ENCODE measurements around the gene SPG7. TPM values are rescaled to one million over a fixed set of nuclear protein-coding genes. Genes with fewer than 3 reads are reported as not detected.

The SPG7 gene
- total RNA-seq, 2 donors from 2014 or later = 107 to 152 TPM

DNA sequence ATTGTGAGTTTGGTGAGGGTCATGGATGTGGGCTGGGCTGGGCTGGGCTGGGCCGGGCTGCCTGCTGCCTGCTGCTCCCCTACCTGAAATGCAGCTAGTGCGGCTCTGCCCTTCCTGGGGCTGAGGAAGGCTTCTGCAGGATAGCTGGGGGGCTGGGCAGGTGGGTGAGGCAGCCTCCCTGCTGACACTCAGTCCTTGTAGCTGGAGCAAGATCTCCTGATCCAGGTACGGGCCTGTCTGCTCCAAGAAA, 57.0 kb downstream of the SPG7 start:
- peak overlapping the region in 3 of 4 donors; percentile 31 to 66 (median 59) for H3K27ac ChIP-seq
- H3K36me3 ChIP-seq (replicated peaks in 1 of 2; ENCODE audit: insufficient read depth in 1 of 2, low read depth in 2 of 2) = peaks cover 5 to 18% of the 10 kb centered on the region in 2 donors
- ATAC-seq (peak; percentile 0), DNase-seq (peak in 1 of 4 donors; percentile 26)
- 17 to 26% methylated on average over 1 to 3 of the region's 3 CpGs for WGBS, 2 donors
- H3K4me3 ChIP-seq = no peak overlapping the region
- H3K4me1 ChIP-seq = peaks cover 51% of the 10 kb centered on the region
- intact Hi-C loops (cut with DNase I) = no loop called here
- no peak for TF ChIP-seq POLR2A (IDR thresholded peaks at IDR 0.05)
- TF ChIP-seq, protein P1, sequence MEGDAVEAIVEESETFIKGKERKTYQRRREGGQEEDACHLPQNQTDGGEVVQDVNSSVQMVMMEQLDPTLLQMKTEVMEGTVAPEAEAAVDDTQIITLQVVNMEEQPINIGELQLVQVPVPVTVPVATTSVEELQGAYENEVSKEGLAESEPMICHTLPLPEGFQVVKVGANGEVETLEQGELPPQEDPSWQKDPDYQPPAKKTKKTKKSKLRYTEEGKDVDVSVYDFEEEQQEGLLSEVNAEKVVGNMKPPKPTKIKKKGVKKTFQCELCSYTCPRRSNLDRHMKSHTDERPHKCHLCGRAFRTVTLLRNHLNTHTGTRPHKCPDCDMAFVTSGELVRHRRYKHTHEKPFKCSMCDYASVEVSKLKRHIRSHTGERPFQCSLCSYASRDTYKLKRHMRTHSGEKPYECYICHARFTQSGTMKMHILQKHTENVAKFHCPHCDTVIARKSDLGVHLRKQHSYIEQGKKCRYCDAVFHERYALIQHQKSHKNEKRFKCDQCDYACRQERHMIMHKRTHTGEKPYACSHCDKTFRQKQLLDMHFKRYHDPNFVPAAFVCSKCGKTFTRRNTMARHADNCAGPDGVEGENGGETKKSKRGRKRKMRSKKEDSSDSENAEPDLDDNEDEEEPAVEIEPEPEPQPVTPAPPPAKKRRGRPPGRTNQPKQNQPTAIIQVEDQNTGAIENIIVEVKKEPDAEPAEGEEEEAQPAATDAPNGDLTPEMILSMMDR (IDR thresholded peaks at IDR 0.05) = no peak
- H3K9me3 ChIP-seq = no peaks in the 10 kb centered on the region
- H3K27me3 ChIP-seq = no peaks in the 10 kb centered on the region

DNA sequence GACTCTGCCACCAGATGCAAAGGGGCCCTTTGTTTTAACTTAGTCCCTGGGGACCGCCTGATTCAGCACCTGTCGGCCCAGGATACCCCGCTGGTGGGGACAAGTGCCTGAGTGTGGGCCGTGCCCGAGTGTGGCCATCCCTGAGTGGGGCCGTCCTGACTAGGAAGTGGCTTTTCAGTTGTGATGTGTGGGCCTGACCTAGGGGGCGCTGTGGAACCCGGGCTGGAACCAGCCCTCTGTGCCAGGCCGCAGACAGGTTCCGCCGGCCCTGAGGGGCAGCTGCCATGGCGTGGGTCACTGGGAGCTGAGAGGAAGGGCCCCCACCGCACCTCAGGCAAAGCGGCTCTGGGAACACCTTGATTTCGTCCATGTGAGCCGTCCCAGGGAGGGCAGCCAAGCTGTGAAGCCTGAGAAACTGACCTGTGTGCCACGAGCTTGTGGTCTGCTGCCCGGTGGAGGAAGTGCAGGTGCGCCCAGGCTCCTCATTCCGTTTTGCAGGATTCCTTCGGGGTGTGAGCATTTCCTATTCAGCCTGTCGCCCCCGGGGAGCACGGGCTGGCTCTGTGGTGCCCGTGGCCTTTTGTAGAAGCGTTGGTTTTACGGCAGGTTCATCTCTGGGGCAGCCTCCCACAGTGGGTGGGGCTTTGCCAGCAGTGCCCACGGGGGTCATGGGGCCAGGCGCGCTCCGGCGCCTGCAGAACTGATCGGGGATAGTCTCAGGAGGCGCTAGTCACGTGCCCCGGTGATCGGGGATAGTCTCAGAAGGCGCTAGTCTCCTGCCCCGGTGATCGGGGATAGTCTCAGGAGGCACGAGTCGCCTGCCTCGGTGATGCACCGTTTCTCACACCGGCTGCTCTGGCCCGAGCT, 57.5 kb downstream of the SPG7 start:
- Histone ChIP-seq H3K4me3 (no peak overlapping the region), H3K4me1 (peaks cover 51% of the 10 kb centered on the region), H3K9me3 (no peaks in the 10 kb centered on the region), H3K36me3 (replicated peaks in 1 of 2; ENCODE audit: insufficient read depth in 1 of 2, low read depth in 2 of 2) (peaks cover 5 to 18% of the 10 kb centered on the region in 2 donors), H3K27ac (peak overlapping the region in 3 of 4 donors; percentile 31 to 66 (median 59)), H3K27me3 (no peaks in the 10 kb centered on the region)
- DNase-seq (peak; percentile 68 to 77 (median 74)), ATAC-seq (peak; percentile 63)
- TF ChIP-seq POLR2A (IDR thresholded peaks at IDR 0.05) = peak in 2 of 3 donors; percentile 39 to 42
- TF ChIP-seq, protein P1 (IDR thresholded peaks at IDR 0.05) = peak; percentile 33 to 65 (median 49)
- 18 to 54% methylated on average over 12 to 45 of the region's 46 CpGs for WGBS, 2 donors
- intact Hi-C loops (cut with DNase I) = no loop called here

- Histone ChIP-seq H3K9me3 (no peaks in the 10 kb centered on the region), H3K27ac (no peak overlapping the region), H3K27me3 (no peaks in the 10 kb centered on the region), H3K4me3 (no peak overlapping the region), H3K36me3 (replicated peaks in 1 of 2; ENCODE audit: insufficient read depth in 1 of 2, low read depth in 2 of 2) (peaks cover 5 to 16% of the 10 kb centered on the region in 2 donors), H3K4me1 (peaks cover 34% of the 10 kb centered on the region)
- intact Hi-C loops (cut with DNase I) = no loop called here
- 81 to 83% methylated on average over 22 to 30 of the region's 30 CpGs for WGBS, 2 donors
- no peak for DNase-seq
- TF ChIP-seq, protein P1 (IDR thresholded peaks at IDR 0.05) = no peak
- TF ChIP-seq POLR2A (IDR thresholded peaks at IDR 0.05) = no peak
- ATAC-seq = no peak
Measured at GRCh38 chr16:89567656-89568594, 59.7 kb downstream of the SPG7 start.

DNA sequence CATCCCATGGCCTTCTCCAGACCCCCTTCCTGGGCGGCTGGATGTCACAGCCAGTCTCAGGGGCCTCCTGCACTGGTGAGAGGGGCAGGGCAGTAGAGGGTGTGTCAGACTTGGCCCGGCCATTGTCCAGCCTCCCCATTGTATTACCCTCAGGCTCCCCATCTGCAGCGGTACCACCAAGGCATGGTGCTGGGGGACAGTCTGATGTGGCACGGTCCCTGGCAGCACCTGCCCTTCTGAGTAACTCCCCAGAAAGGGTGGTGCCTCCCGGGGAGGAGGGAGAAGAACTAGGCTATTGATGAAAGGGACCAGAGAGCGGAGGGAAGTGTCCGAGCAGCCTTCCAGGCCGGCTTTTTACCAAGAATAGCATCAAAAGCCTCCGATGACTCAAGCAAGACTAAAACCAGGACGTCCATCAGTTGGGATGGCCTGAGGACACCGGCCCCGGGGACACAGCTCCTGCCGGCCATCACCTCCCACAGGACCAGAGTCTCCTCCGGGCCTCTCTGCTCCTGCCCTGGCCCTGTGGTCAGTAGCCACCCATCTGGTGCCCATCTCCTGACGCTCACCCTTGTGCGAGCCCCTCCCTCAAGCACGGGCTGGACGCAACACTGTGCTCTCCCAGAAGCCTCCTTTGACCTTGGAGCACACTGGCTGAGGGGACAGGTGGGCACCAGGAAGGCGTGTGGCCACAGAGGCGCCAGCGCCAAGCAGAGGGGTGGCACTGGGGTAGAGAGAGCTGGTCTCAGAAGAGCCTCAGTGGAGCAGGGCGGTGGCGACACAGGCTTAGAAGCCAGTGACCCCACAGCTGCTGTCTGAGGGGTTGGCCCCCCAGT, 61.5 kb downstream of the SPG7 start:
- no peak for ATAC-seq
- Histone ChIP-seq H3K27ac (no peak overlapping the region), H3K4me1 (peaks cover 22% of the 10 kb centered on the region), H3K36me3 (replicated peaks in 1 of 2; ENCODE audit: insufficient read depth in 1 of 2, low read depth in 2 of 2) (no peaks in the 10 kb centered on the region), H3K4me3 (no peak overlapping the region), H3K9me3 (no peaks in the 10 kb centered on the region), H3K27me3 (no peaks in the 10 kb centered on the region)
- intact Hi-C loops (cut with DNase I) = no loop called here
- DNase-seq = no peak
- TF ChIP-seq, protein P1 (IDR thresholded peaks at IDR 0.05) = no peak
- no peak for TF ChIP-seq POLR2A (IDR thresholded peaks at IDR 0.05)
- WGBS, 2 donors = 70 to 83% methylated on average over 4 to 23 of the region's 23 CpGs
